IPS-15b (cell line): ENCODE results near the gene C5AR2.
"Not testable (repeated sequence)": the region's sequence is repeated elsewhere in the genome, so short reads cannot be mapped to it uniquely, and the experiment has no call there.

Experiments used
- H3K27me3 ChIP-seq: one replicate; pipeline ENCODE4 v1.6.1; 2013; ENCODE audit warnings: low read length; ENCODE audit not compliant: control insufficient read depth, insufficient read depth
- H3K36me3 ChIP-seq: one replicate; pipeline ENCODE4 v1.6.1; 2013; ENCODE audit warnings: low read length; ENCODE audit not compliant: control insufficient read depth, insufficient read depth
- H3K4me1 ChIP-seq: one replicate; pipeline ENCODE4 v1.6.1; 2013; ENCODE audit warnings: mild to moderate bottlenecking, low read length; ENCODE audit not compliant: control insufficient read depth, insufficient read depth
- H3K4me3 ChIP-seq: one replicate; pipeline ENCODE4 v1.5.1; 2013; ENCODE audit warnings: low read depth, low read length
- H3K9ac ChIP-seq: one replicate; pipeline ENCODE4 v1.6.1; 2013; ENCODE audit warnings: low read depth, mild to moderate bottlenecking, low read length
- H3K9me3 ChIP-seq: one replicate; pipeline ENCODE4 v1.6.1; 2013; ENCODE audit warnings: mild to moderate bottlenecking, low read length; ENCODE audit not compliant: control insufficient read depth, insufficient read depth

Gene C5AR2

DNA sequence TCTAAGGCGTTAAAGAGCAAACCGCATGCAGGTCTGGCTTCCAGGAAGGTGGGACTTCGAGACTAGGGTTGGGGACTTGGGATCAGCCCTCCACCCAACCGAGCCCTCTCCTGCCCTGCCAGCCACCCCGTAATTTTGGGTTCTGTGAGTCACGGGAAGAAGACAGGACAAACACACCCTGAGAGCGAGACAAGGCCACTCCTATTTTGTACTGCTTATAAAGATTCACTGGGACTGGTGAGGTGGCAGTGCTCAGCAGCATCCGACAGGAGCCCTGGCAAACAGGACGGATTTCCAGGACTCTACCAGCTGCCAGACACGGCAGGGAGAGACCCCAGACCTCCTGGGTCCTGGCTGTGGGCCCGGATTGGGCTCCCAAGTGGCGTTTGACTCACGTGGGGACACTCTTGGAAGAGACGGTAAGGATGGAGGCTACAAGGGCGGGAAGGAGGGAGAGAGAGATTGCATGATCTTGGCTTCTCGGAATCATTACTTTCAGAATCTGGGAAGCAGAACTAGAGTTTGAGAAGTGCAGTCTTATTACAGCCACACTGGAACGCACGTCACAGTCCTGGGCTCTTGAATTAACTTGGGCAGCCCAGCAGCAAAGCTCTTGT lies at the start of gene C5AR2:
Gene C5AR2 (plus strand): TSS at position 245 of the 617 bp plus-strand sequence. CDS start 8,625 bp downstream, outside the sequence.
- H3K36me3 ChIP-seq, result no peaks in the 10 kb centered on the region
- H3K9me3 ChIP-seq, result no peaks in the 10 kb centered on the region
- H3K4me1 ChIP-seq, result no peaks in the 10 kb centered on the region
- H3K27me3 ChIP-seq, result no peaks in the 10 kb centered on the region
- H3K9ac ChIP-seq, result no peak within 1 kb of the TSS
- no peak within 1 kb of the TSS for H3K4me3 ChIP-seq

DNA sequence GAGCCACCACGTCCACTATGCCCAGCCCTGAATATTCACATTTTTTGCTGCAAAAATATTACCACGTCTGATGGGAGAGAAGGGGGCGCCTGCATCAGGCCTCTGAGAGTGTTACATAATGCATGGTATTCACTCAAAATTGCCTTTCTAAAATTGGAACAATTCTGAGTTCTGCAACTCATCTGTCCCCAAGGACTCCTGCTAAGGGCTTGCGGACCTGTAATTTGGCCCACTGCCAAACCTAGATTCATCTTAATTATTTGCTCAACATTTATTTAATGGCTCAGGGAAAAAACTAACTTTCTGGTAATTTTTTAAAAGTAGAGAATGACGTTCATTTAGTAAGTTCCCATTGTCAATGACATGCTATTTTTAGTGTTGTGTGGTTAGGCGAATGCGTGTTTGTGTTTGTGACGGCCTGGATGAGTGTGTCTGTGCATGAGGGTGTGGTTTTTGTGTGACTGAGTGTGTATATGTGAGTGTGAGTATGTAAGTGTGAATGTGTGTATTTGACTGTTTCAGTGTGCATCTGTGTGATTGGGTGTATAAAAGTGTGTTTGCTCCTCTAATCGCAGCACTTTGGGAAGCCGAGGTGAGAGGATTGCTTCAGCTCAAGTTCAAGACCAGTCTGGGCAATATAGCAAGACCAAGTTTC lies 48.4 kb upstream of the C5AR2 start:
- Histone ChIP-seq H3K36me3 (no peaks in the 10 kb centered on the region), H3K9me3 (no peaks in the 10 kb centered on the region), H3K9ac (no peak overlapping the region), H3K4me1 (no peaks in the 10 kb centered on the region), H3K4me3 (no peak overlapping the region), H3K27me3 (no peaks in the 10 kb centered on the region)

DNA sequence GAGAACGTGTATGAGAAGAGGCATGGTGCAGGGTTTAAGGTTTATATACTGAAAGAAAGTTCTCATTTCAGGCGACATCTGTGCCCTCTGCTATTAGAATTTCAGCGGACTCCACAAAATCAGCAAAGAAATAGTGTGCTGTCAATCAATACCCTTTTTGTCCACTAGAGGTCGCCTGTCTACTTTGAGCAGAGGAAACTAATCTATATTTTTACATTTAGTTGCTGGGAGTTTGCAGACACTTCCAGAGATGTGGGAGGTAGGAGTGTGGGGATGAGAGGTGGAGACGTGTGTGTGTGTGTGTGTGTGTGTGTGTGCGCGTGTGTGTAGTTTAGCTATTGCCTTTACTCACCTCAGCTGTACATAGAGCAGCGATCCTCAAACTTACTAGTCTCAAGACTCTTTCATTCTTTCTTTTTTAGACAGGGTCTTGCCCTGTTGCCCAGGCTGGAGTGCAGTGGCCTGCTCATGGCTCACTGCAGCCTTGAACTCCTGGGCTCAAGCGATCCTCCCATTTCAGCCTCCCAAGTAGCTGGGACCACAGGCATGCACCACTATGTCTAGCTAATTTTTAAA lies 47.6 kb upstream of the C5AR2 start:
- Histone ChIP-seq H3K27me3 (no peaks in the 10 kb centered on the region), H3K4me3 (no peak overlapping the region), H3K9ac (no peak overlapping the region), H3K4me1 (no peaks in the 10 kb centered on the region), H3K9me3 (no peaks in the 10 kb centered on the region), H3K36me3 (no peaks in the 10 kb centered on the region)

DNA sequence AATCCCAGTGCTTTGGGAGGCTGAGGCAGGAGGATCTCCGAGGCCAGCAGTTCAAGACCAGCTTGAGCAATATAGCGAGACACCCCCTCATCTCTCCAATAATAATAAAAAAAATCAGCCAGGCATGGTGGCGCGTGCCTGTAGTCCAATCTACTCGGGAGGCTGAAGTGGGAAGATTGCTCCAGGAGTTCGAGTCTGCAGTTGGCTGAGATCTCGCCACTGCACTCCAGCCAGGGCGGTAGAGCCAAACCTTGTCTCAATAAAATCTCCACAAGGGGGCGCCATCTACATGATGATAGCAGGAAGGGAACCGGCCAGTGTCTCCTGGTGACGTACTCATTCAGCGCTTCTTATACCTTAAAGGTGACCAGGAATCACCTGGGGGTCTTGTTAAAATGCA lies 35.9 kb upstream of the C5AR2 start:
- no peaks in the 10 kb centered on the region for H3K36me3 ChIP-seq
- H3K4me3 ChIP-seq, result no peak overlapping the region
- H3K9ac ChIP-seq, result no peak overlapping the region
- no peaks in the 10 kb centered on the region for H3K27me3 ChIP-seq
- no peaks in the 10 kb centered on the region for H3K9me3 ChIP-seq
- peaks cover 2% of the 10 kb centered on the region for H3K4me1 ChIP-seq

DNA sequence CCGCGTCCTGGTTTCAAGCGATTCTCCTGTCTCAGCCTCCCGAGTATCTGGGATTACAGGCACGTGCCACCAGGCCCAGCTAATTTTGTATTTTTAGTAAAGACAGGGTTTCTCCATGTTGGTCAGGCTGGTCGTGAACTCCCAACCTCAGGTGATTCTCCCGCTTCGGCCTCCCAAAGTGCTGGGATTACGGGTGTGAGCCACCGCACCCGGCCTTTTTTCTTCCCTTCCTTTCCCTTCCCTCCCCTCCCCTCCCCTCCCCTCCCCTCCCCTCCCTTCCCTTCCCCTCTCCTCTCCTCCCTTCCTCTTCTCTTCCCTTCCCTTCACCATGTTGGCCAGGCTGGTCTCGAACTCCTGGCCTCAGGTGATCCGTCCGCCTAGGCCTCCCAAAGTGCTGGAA lies 31.1 kb upstream of the C5AR2 start:
- H3K9ac ChIP-seq, H3K27me3 ChIP-seq, H3K4me1 ChIP-seq, H3K4me3 ChIP-seq, H3K36me3 ChIP-seq, H3K9me3 ChIP-seq: not testable (repeated sequence)

DNA sequence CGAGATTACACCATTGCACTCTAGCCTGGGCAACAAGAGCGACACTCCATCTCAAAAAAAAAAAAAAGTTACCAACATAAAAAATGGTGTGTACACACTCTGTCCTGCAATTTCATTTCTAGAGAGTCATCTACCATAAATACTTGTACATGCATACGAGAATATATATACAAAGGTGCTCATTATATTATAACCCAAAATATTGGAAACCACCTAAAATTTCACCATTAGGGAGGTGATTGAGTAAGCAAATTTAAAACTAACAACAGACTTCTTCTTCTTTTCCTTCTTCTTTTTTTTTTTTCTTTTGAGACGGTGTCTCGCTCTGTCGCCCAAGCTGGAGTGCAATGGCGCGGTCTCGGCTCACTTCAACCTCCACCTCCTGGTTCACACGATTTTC lies 29.7 kb upstream of the C5AR2 start:
- Histone ChIP-seq H3K9me3 (no peaks in the 10 kb centered on the region), H3K36me3 (no peaks in the 10 kb centered on the region), H3K4me3 (no peak overlapping the region), H3K27me3 (no peaks in the 10 kb centered on the region), H3K4me1 (peaks cover 2% of the 10 kb centered on the region), H3K9ac (no peak overlapping the region)

DNA sequence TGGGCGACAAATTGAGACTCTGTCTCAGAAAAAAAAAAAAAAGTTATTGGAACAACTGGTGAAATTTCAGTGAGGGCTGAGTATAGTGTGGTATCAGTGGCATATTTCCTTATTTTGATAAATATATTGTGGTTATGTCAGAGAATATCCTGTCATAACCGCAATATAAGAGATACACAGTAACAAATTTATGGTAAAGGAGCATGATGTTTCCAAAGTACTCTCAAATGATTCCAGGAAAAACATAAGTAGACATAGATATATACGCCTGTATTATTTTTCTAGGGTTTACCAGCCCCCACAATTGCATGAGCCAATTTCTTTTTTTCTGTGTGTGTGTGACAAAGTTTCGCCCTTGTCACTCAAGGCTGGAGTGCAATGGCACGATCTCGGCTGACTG lies 28.0 kb upstream of the C5AR2 start:
- H3K4me1 ChIP-seq, result peaks cover 2% of the 10 kb centered on the region
- H3K9me3 ChIP-seq, result no peaks in the 10 kb centered on the region
- H3K4me3 ChIP-seq, result no peak overlapping the region
- H3K27me3 ChIP-seq, result no peaks in the 10 kb centered on the region
- no peaks in the 10 kb centered on the region for H3K36me3 ChIP-seq
- H3K9ac ChIP-seq, result no peak overlapping the region

DNA sequence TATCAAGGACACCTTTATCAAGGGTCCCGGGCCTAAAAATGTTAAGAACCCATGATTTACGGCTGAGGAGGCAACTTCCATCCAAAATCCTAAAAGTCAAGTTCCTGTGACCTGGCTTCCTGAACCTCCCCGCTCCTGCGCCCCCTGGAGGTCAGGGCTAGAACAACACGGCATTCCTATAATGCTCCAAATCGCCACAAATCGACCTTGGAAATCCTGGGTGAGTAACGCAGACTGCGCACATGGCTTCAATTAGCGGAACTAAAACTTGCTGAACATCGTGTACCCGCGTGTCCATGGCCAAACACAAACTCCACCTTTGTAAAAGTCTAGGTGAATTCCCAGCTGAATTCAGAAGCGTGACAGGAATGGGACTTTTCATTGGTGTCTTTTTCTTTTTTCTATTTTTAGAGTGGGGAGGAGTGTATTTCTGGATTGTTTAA lies 26.6 kb upstream of the C5AR2 start:
- H3K4me1 ChIP-seq, result no peaks in the 10 kb centered on the region
- H3K27me3 ChIP-seq, result no peaks in the 10 kb centered on the region
- H3K9me3 ChIP-seq, result no peaks in the 10 kb centered on the region
- H3K9ac ChIP-seq, result no peak overlapping the region
- H3K4me3 ChIP-seq, result peak overlapping the region; percentile 9
- H3K36me3 ChIP-seq, result no peaks in the 10 kb centered on the region

DNA sequence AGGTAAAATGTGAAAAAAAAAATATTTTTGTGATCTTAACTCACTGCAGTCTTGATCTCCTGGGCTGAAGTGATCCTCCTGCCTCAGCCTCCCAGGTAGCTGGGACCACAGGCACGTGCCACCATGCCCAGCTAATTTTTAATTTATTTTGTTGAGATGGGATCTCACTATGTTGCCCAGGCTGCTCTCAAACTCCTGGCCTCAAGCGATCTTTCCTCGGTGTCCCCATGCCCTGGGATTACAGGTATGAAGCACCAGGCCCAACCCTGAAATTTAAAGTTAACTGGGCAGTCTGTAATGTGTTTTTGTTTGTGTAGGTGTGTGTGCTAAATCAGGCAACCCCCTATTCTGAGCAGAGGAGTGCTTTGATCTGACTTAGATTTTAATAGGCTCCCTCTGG lies 25.7 kb upstream of the C5AR2 start:
- no peaks in the 10 kb centered on the region for H3K27me3 ChIP-seq
- no peak overlapping the region for H3K4me3 ChIP-seq
- H3K9ac ChIP-seq, result no peak overlapping the region
- no peaks in the 10 kb centered on the region for H3K9me3 ChIP-seq
- H3K4me1 ChIP-seq, result no peaks in the 10 kb centered on the region
- no peaks in the 10 kb centered on the region for H3K36me3 ChIP-seq

DNA sequence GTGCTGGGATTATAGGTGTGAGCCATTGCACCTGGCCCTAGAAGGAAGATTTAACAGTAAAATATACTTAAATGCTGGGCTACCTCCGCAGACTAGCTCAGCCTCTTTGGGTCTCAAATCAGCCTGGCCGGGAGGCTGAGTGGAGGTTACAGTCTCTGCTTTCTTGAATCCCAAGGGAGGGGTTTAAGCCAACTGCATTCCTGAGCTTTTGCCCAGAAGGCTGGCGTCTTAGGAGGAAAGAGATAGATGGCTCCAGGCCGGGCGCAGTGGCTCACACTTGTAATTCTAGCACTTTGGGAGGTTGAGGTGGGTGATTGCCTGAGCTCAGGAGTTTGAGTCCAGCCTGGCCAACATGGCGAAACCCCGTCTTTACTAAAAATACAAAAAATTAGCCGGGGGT lies 22.9 kb upstream of the C5AR2 start:
- Histone ChIP-seq H3K9ac (no peak overlapping the region), H3K4me3 (no peak overlapping the region), H3K36me3 (no peaks in the 10 kb centered on the region), H3K4me1 (no peaks in the 10 kb centered on the region), H3K27me3 (no peaks in the 10 kb centered on the region), H3K9me3 (no peaks in the 10 kb centered on the region)

DNA sequence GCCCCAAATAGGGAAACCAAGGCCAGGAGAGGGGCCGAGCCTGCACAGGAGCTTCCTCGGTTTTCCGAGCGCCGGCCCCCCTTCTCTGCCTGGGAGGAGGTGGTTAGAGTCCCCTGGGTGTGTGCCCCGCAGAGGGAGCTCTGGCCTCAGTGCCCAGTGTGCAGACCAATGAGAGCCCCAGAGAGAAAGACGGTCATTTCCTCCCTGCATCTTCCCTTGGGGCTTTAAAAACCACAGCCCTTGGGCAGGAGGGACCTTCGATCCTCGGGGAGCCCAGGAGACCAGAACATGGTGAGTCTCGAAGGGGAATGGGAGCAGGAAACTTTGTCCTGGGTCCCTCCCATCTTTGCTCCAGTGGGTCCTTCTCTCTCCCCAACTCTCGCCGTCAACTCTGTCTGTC lies 22.4 kb upstream of the C5AR2 start, which contains the start of gene C5AR1:
Gene C5AR1 (plus strand): TSS at position 254 of the 400 bp plus-strand sequence. CDS start 35 bp downstream, at position 289.
- no peaks in the 10 kb centered on the region for H3K9me3 ChIP-seq
- H3K4me1 ChIP-seq, result no peaks in the 10 kb centered on the region
- H3K9ac ChIP-seq, result no peak within 1 kb of the TSS
- H3K36me3 ChIP-seq, result no peaks in the 10 kb centered on the region
- H3K4me3 ChIP-seq, result no peak within 1 kb of the TSS
- H3K27me3 ChIP-seq, result no peaks in the 10 kb centered on the region

DNA sequence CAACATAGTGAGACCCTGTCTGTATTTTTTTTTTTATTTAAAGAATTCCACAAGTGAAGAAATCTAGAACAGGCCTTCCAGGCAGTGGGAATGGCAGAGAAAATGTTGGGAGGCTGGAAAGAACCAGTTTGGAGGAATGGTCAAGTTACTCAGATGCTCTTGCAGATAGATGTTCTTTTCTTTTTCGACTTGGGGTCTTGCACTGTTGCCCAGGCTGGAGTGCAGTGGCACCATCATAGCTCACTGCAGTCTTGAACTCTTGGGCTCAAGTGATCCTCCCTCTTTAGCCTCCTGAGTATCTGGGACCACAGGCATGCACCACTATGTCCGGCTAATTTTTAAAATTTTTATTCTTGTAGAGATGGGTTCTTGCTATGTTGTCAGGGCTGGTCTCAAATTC lies 21.7 kb upstream of the C5AR2 start:
- Histone ChIP-seq H3K9ac (no peak overlapping the region), H3K36me3 (no peaks in the 10 kb centered on the region), H3K4me1 (no peaks in the 10 kb centered on the region), H3K27me3 (no peaks in the 10 kb centered on the region), H3K9me3 (no peaks in the 10 kb centered on the region), H3K4me3 (no peak overlapping the region)
